NCI-H2227 (cell line): Measurements from ENCODE around the gene IQGAP1.
"Not testable (repeated sequence)": the region's sequence is repeated elsewhere in the genome, so short reads cannot be mapped to it uniquely, and the experiment has no call there.

Source experiments
- DNase-seq: peaks from one replicate; lab custom pipeline; 2025; ENCODE audit not compliant: unreplicated experiment; lab: John Stamatoyannopoulos, UW

Gene IQGAP1

GRCh38 chr15:90387534-90388461, at the start of gene IQGAP1:
TSS of gene IQGAP1 (plus strand) at chr15:90388242. CDS start at chr15:90388342, 100 bp downstream.
- DNase-seq, result peak; percentile 97

DNA sequence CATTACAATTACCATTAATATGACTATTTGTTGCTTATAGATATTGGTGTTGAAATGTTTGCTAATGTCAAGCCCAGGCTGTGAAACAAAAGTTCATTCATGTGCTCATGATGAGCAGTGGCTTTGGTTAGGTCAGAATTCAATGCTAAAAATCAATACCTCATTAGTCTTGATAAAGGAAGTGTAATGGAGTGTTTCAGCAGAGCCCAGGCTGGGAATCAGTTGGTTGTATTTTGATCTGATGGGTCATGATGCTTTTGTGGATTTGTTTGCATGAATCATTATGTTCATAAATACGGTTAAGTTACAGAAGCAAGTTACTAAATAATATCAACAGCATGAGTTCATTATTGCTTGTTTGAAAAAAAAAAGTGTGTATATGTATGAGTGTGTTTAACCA, 49.5 kb upstream of the IQGAP1 start:
- no peak for DNase-seq

DNA sequence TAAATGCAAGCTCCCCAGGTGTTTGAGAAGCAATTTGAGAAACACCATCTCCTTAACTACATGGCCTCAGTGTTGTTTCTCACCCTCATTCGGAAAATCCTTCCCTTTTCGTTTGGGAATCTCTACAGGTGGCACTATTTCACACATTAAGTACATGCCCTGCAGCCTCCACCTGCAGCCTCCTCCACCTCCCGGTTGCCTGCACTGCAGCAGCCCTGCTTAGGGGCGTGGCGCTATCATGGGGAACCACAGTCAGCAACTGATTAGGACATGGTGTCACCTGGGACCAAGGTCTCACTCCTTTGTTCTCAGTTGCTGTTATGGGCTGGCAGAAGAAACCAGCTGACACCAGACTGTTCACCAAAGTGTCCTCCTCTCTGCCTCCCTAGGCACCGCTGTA, 47.7 kb upstream of the IQGAP1 start:
- no peak for DNase-seq

DNA sequence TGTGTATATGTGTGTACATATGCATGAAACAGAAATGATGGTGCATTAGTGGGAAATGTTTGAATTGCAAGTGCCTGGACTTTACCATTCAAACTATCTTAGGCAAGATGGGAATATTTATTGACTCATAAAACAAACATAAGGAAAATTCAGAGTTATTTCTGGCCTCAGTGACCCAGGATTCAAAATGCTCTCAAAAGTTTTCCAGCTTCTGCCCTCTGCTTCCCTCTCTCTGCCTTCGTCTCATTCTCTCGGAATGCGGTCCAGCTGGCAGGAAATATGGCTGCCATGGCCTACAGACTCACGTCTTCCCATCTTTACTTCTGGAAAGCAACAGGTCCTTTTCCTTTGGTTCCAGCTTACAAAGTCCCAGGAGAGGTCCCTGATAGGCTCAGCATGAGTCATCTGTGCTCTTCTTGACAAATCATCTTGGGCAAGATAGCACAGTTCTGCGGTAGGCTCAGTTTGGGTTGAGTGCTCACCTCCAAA, 44.7 kb upstream of the IQGAP1 start:
- no peak for DNase-seq

DNA sequence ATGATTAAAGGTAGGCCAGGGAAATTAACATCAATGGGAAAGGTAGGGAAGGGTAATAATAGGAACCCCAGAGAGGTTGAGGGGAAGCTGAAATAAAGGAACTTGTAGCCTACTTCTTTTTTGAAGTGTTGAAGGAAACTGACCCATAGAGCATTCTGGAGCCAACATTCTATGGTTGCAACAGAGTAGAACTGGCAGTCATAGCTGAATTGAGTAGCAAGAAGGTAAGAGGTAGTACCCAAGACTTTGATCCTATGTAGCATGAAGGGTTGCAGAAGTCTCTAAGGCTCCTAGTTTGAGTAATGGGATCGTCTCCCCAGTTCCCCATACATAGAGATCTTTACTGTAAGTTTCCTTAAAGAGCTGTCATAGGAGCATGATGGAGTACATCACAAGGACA, 43.4 kb upstream of the IQGAP1 start:
- no peak for DNase-seq

DNA sequence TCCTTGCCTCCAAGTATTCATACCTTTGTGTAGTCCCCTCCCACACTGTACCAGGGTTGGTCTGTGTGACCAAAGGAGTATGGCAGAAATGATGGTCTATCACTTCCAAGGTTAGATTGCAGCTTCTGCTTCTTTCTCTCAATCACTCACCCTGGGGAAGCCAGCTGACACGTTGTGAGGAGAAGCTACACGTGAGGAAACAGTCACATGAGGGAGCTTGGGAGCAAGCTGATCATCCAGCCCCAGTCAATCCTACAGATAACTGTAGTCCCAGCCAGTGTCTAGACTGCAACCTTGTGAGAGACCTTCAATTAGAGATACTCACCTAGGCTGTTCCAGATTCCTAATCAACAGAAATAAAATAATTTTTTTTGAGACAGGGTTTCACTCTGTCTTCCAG, 42.2 kb upstream of the IQGAP1 start:
- DNase-seq, result no peak

DNA sequence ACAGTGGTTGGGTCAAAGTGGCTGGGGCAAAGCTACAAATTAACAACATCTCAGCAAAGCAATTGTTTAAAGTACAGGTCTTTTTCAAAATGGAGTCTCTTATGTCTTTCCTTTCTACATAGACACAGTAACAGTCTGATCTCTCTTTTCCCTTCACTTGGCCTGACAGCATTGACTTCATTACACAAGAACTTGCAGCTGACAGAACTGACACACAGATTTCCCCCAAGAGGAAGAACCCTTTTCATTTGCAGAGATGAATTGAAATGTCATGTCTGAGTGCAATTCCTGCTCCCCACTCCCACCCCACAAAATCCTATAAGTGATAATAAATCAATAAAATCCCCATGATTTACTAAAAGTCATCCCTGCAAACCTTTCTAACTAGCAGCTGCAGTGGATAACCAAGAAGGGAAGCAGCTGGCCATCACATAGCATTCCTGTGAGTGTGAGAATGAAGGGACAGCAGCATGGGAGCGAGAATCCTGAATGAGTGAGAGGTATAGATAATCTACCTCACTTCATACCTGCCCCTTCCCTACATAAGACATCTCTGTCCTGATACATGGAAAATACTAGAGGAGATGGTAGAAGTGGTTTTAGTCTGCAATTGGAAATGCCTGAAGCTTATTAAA, 40.5 kb upstream of the IQGAP1 start:
- not testable (repeated sequence) for DNase-seq

- DNase-seq, result no peak
Observed at GRCh38 chr15:90348456-90348855, 39.6 kb upstream of the IQGAP1 start.

DNA sequence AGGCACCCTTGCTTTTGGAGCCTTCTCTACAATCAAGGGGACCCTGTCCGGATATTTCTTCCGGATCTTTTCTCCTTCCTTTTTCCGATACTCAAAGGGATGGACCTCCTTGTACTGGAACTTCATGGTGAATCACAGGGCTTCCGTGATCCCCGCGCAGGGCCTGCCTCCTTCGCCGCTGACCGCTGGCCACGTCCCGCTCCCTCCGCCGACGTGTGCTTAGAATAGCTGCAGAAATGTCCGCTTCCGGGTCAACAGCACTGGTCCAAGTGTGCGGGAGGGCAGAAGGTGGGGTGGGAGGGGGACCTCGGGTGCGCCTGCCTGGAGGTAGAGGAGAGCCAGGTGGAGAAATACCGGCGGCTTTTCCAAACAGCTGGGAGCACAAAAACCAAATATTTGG, 39.0 kb upstream of the IQGAP1 start:
- no peak for DNase-seq

- no peak for DNase-seq
Observed at GRCh38 chr15:90349821-90350220, 38.2 kb upstream of the IQGAP1 start.

- peak; percentile 32 for DNase-seq
Observed at GRCh38 chr15:90351479-90352106, 36.4 kb upstream of the IQGAP1 start.

DNA sequence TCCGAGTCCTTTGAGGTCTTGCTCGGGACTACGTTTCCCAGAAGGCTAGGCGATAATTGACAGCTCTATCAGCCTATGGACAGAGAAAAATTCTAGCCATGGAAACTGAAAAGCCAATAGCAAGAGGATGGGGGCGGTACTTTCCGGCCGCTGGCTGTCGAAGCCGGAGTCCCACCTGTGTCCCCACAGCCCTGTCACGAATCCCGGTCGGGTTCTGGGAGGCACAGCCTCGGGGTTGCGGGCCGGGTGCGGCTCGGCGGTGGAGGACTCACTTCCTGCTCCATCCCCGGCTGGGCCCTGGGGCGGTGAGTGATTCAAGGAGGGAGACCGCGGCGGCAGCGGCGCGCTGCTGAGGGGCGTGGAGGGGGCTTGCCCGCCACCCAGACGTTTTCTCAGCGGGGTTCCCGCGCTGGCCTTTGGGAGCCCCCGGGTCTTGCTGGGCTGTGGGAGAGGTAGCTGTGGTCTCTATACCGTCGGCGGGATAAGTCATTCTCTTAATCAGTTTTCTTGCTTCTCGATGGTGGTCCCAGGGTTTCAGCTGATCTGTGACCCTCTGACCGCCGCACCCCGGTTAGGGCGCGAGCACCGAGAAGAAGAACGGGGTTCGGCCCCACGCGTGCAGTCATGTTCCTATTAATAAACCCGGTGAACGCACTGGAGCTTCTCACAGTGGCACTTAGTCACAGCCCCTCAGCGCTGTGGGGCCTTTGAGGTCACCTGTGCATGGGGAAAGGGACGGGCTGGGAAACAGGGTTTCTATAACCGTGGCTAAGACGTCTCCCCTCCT, 35.7 kb upstream of the IQGAP1 start, which contains the start of gene ZNF774:
Gene ZNF774, plus strand, starts transcription at position 178 of the 787 bp plus-strand sequence. CDS start 2,377 bp downstream, outside the sequence.
- peak; percentile 95 for DNase-seq

DNA sequence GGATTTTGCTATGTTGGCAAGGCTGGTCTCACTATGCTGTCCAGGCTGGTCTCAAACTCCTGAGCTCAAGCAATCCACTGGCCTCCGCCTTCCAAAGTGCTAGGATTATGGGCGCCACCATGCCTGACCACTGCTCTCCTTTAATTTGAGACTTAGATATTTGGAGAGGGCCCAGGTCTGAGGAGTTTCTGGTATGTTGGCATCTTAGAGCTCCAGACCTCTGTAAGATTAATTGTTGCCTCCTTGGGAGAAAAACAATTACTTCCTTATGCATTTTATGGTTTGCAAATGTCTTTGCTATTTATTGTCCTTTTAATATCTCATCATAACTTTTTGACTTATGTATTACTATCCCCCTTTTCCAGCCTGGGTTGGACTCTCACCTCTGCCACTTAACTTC, 33.1 kb upstream of the IQGAP1 start:
- no peak for DNase-seq

- DNase-seq, result no peak
Observed at GRCh38 chr15:90358124-90359033, 29.7 kb upstream of the IQGAP1 start.

GRCh38 chr15:90360746-90361145, 27.3 kb upstream of the IQGAP1 start:
- no peak for DNase-seq

DNA sequence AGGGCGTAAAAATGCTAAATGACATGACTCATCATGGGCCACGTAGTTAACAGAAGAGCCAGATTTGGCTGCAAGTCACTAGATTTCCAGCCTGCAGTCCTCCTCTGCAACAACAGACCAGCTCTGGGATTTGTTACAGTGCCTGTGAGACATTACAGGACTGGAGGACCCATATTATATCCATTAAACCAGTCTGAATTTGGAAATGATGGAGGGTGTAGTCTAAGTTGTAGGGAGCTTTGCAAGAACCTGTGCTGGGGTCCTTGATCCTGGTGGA, 25.2 kb upstream of the IQGAP1 start:
- DNase-seq, result no peak

DNA sequence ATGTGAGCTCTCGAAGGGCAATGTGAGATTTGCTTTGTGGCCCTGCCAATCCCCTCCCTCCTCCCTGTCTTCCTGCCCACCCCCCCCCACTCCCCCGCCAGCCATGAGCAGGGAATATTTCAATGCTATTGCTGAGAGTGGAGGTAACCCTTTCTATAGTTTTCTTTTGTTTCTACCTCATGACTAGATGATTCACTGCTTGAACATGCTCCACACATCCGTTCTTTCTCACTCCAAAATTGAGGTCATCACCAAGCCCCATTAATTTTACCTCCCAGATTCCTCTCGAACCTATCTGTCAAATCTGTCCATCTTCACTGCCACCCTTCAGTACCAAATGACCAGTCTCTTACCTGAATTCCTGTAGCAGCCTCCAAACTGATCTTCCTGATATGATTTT, 23.8 kb upstream of the IQGAP1 start:
- DNase-seq, result no peak

DNA sequence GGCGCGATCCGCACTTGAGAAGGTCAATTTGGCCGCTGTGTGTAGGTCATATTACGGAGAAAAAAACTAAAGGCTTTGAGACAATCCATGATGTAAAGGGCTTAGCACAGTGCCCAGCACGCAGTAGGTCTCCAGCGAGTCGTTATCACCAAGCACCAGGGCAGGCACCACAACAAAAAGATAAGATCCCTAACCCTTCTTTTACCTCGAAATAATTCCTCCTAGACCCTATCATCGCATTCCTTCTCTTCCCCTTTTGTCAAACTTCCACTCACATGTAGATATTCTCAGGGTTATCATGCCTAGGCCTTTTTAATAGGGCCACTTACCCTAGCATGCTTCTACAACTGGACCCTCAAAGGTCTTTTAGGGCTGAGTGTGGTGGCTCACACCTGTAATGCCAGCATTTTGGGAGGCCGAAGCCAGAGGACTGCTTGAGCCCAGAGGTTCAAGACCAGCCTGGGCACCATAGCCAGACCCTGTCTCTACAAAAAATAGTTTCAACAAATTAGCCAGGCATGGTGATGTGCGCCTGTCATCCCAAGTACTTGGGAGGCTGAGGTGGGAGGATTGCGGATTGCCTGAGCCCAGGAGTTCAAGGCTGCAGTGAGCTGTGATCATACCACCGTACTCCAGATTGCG, 22.5 kb upstream of the IQGAP1 start:
- DNase-seq, result no peak

GRCh38 chr15:90367576-90367975, 20.5 kb upstream of the IQGAP1 start:
- DNase-seq, result no peak

GRCh38 chr15:90375071-90375470, 13.0 kb upstream of the IQGAP1 start:
- no peak for DNase-seq
